Right cardiac atrium (tissue), 5 donors: Measurements from ENCODE around the gene ZNF212. TPM values are rescaled to one million over a fixed set of nuclear protein-coding genes. Genes with fewer than 3 reads are reported as not detected.

Source experiments
- ATAC-seq, 2 donors: fragments of 200-7000 bp; cut with Tn5 transposase; one replicate each; pipeline versions ENCODE4 v1.8.0 to v1.9.1; 2020; ENCODE audit warnings: moderate library complexity in 2 of 2, mild to moderate bottlenecking in 1 of 2
- DNase-seq, 3 donors: peaks; one replicate each; pipeline ENCODE4 v3.0.0-alpha.2; 2020
- H3K27ac ChIP-seq: one replicate; pipeline ENCODE4 v1.5.1; 2013; ENCODE audit warnings: mild to moderate bottlenecking, low read length, control low read depth, moderate library complexity
- H3K27me3 ChIP-seq: one replicate; pipeline ENCODE4 v1.6.1; 2013; ENCODE audit not compliant: control insufficient read depth, insufficient read depth
- H3K4me1 ChIP-seq: one replicate; pipeline ENCODE4 v1.6.1; 2013; ENCODE audit warnings: low read length; ENCODE audit not compliant: control insufficient read depth, insufficient read depth
- H3K4me3 ChIP-seq: one replicate; pipeline ENCODE4 v1.5.1; 2013; ENCODE audit warnings: low read length, control low read depth
- H3K9me3 ChIP-seq: one replicate; pipeline ENCODE4 v1.6.1; 2013; ENCODE audit warnings: low read length; ENCODE audit not compliant: control insufficient read depth
- WGBS: extraction: QIAGEN DNeasy Blood & Tissue Kit; methylation state at CpG from one replicate; pipeline ENCODE4 v1.1.7; 2013; 5-methylcytosine and 5-hydroxymethylcytosine counted together
- intact Hi-C, 4 donors: fragments of 100-400 bp; cut with DNase I; formaldehyde crosslinking; loops; one replicate each; pipeline versions ENCODE4 v1.11.0 to v1.14.0; 2022 to 2023
- polyA plus RNA-seq: library from polyadenylated mRNA; stranded (reverse); fragments of 200-250 nt; gene quantifications from one replicate; pipeline ENCODE4 v1.2.3, GENCODE V29; 2013
- total RNA-seq, 4 donors: library from RNA; stranded (reverse); fragmentation: NEBNext Ultra II Directional; extraction: Animal tissue kit (Norgen Biotek cat#: 25700); gene quantifications; one replicate each; pipeline ENCODE4 v1.2.1, GENCODE V29; 2021
- donor health status: healthy with polysubstance abuse.
- donor health status: DM: no; HTN: yes; CAD: no.
- donor health status: DM: no; HTN: no; CAD: no.
- donor health status: DM: no; HTN: yes; CAD: no; lungs with severe emphysema.
- donor health status: DM: yes; HTN: yes; CAD: no.

Gene ZNF212
- total and polyA plus RNA-seq, 5 donors = 4.5 to 5.7 (median 5.0) TPM

- intact Hi-C loops = no loop called here
- H3K9me3 ChIP-seq = no peaks in the 10 kb centered on the region
- DNase-seq = no peak
- 87% methylated on average over 6 of the region's 6 CpGs for WGBS
- H3K27ac ChIP-seq = no peak overlapping the region
- no peaks in the 10 kb centered on the region for H3K4me1 ChIP-seq
- ATAC-seq = no peak
- no peaks in the 10 kb centered on the region for H3K27me3 ChIP-seq
- H3K4me3 ChIP-seq = no peak overlapping the region
These were observed 36.6 kb upstream of the ZNF212 start for GRCh38 chr7:149202831-149203231.

- WGBS = 69% methylated on average over 18 of the region's 18 CpGs
- intact Hi-C loops = no loop called here
- no peak for DNase-seq
These were observed 33.6 kb upstream of the ZNF212 start for GRCh38 chr7:149205690-149206381.

GRCh38 chr7:149207324-149208035 is 32.0 kb upstream of the ZNF212 start:
- intact Hi-C loops = no loop called here
- DNase-seq (peak in 1 of 3 donors; percentile 50), ATAC-seq (peak; percentile 20 to 31)
- no peaks in the 10 kb centered on the region for H3K27me3 ChIP-seq
- no peak overlapping the region for H3K27ac ChIP-seq
- WGBS = 89% methylated on average over 35 of the region's 35 CpGs
- no peaks in the 10 kb centered on the region for H3K9me3 ChIP-seq
- no peaks in the 10 kb centered on the region for H3K4me1 ChIP-seq
- H3K4me3 ChIP-seq = no peak overlapping the region

More at GRCh38 chr7:149205690-149206381, 33.6 kb upstream of the ZNF212 start:
- H3K4me3 ChIP-seq = no peak overlapping the region
- no peaks in the 10 kb centered on the region for H3K27me3 ChIP-seq
- no peaks in the 10 kb centered on the region for H3K4me1 ChIP-seq
- no peaks in the 10 kb centered on the region for H3K9me3 ChIP-seq
- no peak overlapping the region for H3K27ac ChIP-seq
- ATAC-seq = no peak

GRCh38 chr7:149209518-149210269 is 29.8 kb upstream of the ZNF212 start:
- ATAC-seq = no peak
- WGBS = 67% methylated on average over 7 of the region's 7 CpGs

GRCh38 chr7:149210551-149210950 is 28.9 kb upstream of the ZNF212 start:
- DNase-seq (no peak), ATAC-seq (no peak)
- WGBS = 79% methylated on average over 11 of the region's 11 CpGs
- no peaks in the 10 kb centered on the region for H3K27me3 ChIP-seq
- no peak overlapping the region for H3K4me3 ChIP-seq
- H3K4me1 ChIP-seq = no peaks in the 10 kb centered on the region
- H3K27ac ChIP-seq = no peak overlapping the region
- no peaks in the 10 kb centered on the region for H3K9me3 ChIP-seq
- intact Hi-C loops = no loop called here

More at GRCh38 chr7:149209518-149210269, 29.8 kb upstream of the ZNF212 start:
- H3K27ac ChIP-seq = no peak overlapping the region
- peak in 1 of 3 donors; percentile 57 for DNase-seq
- no peak overlapping the region for H3K4me3 ChIP-seq
- H3K27me3 ChIP-seq = no peaks in the 10 kb centered on the region
- H3K4me1 ChIP-seq = no peaks in the 10 kb centered on the region
- intact Hi-C loops = no loop called here
- no peaks in the 10 kb centered on the region for H3K9me3 ChIP-seq

GRCh38 chr7:149214020-149214720 is 25.3 kb upstream of the ZNF212 start:
- no peak overlapping the region for H3K4me3 ChIP-seq
- intact Hi-C loops = no loop called here
- 73% methylated on average over 7 of the region's 7 CpGs for whole genome bisulfite sequencing
- H3K27ac ChIP-seq = no peak overlapping the region
- no peaks in the 10 kb centered on the region for H3K4me1 ChIP-seq
- no peaks in the 10 kb centered on the region for H3K27me3 ChIP-seq
- no peak for DNase-seq
- H3K9me3 ChIP-seq = no peaks in the 10 kb centered on the region
- peak in 1 of 2 donors; percentile 9 for ATAC-seq

GRCh38 chr7:149216402-149216801 is 23.0 kb upstream of the ZNF212 start:
- WGBS = 41% methylated on average over 2 of the region's 2 CpGs
- Histone ChIP-seq H3K9me3 (no peaks in the 10 kb centered on the region), H3K4me3 (no peak overlapping the region), H3K27me3 (no peaks in the 10 kb centered on the region), H3K27ac (no peak overlapping the region), H3K4me1 (no peaks in the 10 kb centered on the region)
- no peak for DNase-seq
- intact Hi-C loops = no loop called here
- no peak for ATAC-seq

GRCh38 chr7:149217570-149217969 is 21.9 kb upstream of the ZNF212 start:
- no peaks in the 10 kb centered on the region for H3K9me3 ChIP-seq
- no peaks in the 10 kb centered on the region for H3K4me1 ChIP-seq
- H3K4me3 ChIP-seq = no peak overlapping the region
- 84% methylated on average over 6 of the region's 6 CpGs for WGBS
- DNase-seq (no peak), ATAC-seq (no peak)
- H3K27me3 ChIP-seq = no peaks in the 10 kb centered on the region
- H3K27ac ChIP-seq = no peak overlapping the region
- intact Hi-C loops = no loop called here

GRCh38 chr7:149218469-149219420 is 20.7 kb upstream of the ZNF212 start:
- no peak for ATAC-seq
- Histone ChIP-seq H3K9me3 (no peaks in the 10 kb centered on the region), H3K27me3 (no peaks in the 10 kb centered on the region), H3K27ac (no peak overlapping the region), H3K4me3 (no peak overlapping the region), H3K4me1 (no peaks in the 10 kb centered on the region)
- WGBS = 82% methylated on average over 10 of the region's 10 CpGs
- no peak for DNase-seq
- intact Hi-C loops = no loop called here

- WGBS = 72% methylated on average over 6 of the region's 6 CpGs
- intact Hi-C loops = no loop called here
- Histone ChIP-seq H3K27ac (no peak overlapping the region), H3K9me3 (no peaks in the 10 kb centered on the region), H3K4me1 (no peaks in the 10 kb centered on the region), H3K27me3 (no peaks in the 10 kb centered on the region), H3K4me3 (no peak overlapping the region)
- no peak for ATAC-seq
- DNase-seq = no peak
These were observed 18.9 kb upstream of the ZNF212 start for GRCh38 chr7:149220534-149220933.
